Left lung (tissue), 14 donors: ENCODE data around the gene SETD4. TPM values are rescaled to one million over a fixed set of nuclear protein-coding genes. Genes with fewer than 3 reads are reported as not detected.

ENCODE experiments used
- ATAC-seq: fragments of 200-7000 bp; cut with Tn5 transposase; one replicate; pipeline ENCODE4 v1.9.1; 2020; ENCODE audit warnings: moderate library complexity
- DNase-seq, 4 donors: peaks; one replicate each; pipeline ENCODE4 v3.0.0-alpha.2; 2013 to 2020
- H3K27ac ChIP-seq, 2 donors: fragments of 200-600 bp; sonication (generic) in 1 of 2; one replicate each; pipeline versions ENCODE4 v1.5.0 to v1.8.0; 2020 to 2021
- H3K27me3 ChIP-seq, 2 donors: fragments of 200-600 bp; sonication (generic) in 1 of 2; one replicate each; pipeline versions ENCODE4 v1.5.0 to v1.8.0; 2020 to 2021
- H3K36me3 ChIP-seq, 2 donors: fragments of 200-600 bp; sonication (generic) in 1 of 2; one replicate each; pipeline versions ENCODE4 v1.5.0 to v1.8.0; 2020 to 2021
- H3K4me1 ChIP-seq, 2 donors: fragments of 200-600 bp; one replicate each; pipeline ENCODE4 v1.8.0; 2021
- H3K4me3 ChIP-seq, 2 donors: fragments of 200-600 bp; sonication (generic) in 1 of 2; one replicate each; pipeline versions ENCODE4 v1.5.0 to v1.8.0; 2020 to 2021; ENCODE audit warnings: mild to moderate bottlenecking in 1 of 2
- H3K9me3 ChIP-seq, 2 donors: fragments of 200-600 bp; sonication (generic) in 1 of 2; one replicate each; pipeline versions ENCODE4 v1.5.0 to v1.8.0; 2020 to 2021
- intact Hi-C, 2 donors: fragments of 100-400 bp; cut with DNase I; formaldehyde crosslinking; loops; one replicate each; pipeline versions ENCODE4 v1.11.2 to v1.14.2; 2022
- long read RNA-seq, 12 donors: library from polyadenylated mRNA in 2 of 12; unstranded in 2 of 12; transcript quantifications; one replicate each; pipeline ENCODE4 v2.0.0 and lab custom pipeline, GENCODE V29; 2019 to 2026
- polyA plus RNA-seq, 6 donors: library from polyadenylated mRNA; unstranded; fragments of 120-200 nt; gene quantifications; one replicate each; pipeline ENCODE4 v1.2.1, GENCODE V29; 2013; ENCODE audit not compliant: insufficient read length in 6 of 6
- total RNA-seq, 2 donors: library from RNA; stranded (reverse); fragmentation: NEBNext Ultra II Directional; extraction: Animal tissue kit (Norgen Biotek cat#: 25700); gene quantifications; one replicate each; pipeline ENCODE4 v1.2.1, GENCODE V29; 2021
- TF ChIP-seq, protein P1 (sequence below), 2 donors: fragments of 200-600 bp; sonication (generic) in 1 of 2; IDR thresholded peaks; one replicate each; pipeline versions ENCODE4 v1.5.0 to v1.8.0; 2021; ENCODE audit warnings: antibody characterized with exemption in 2 of 2
- donor health status: DM: no; HTN: yes; CAD: no.
- donor health status: DM: no; HTN: no; CAD: no.

Gene SETD4, protein sequence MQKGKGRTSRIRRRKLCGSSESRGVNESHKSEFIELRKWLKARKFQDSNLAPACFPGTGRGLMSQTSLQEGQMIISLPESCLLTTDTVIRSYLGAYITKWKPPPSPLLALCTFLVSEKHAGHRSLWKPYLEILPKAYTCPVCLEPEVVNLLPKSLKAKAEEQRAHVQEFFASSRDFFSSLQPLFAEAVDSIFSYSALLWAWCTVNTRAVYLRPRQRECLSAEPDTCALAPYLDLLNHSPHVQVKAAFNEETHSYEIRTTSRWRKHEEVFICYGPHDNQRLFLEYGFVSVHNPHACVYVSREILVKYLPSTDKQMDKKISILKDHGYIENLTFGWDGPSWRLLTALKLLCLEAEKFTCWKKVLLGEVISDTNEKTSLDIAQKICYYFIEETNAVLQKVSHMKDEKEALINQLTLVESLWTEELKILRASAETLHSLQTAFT
- 10 to 100 TPM; 16.6 to 21.3 TPM for total RNA-seq
- polyA plus RNA-seq, result 10 to 100 TPM; 30.3 to 44.7 (median 37.6) TPM
- long read RNA-seq, donor 1, partial matches to known transcripts, result 0 of 3 reads
- long read RNA-seq, donor 1, other reads (novel, unspliced or antisense), result 0 of 3 reads
- long read RNA-seq, donor 2, partial matches to known transcripts, result 0 of 1 reads
- long read RNA-seq, donor 2, other reads (novel, unspliced or antisense), result 0 of 1 reads
- long read RNA-seq, donor 3, partial matches to known transcripts, result 8 of 8 reads
- long read RNA-seq, donor 3, other reads (novel, unspliced or antisense), result 0 of 8 reads
- long read RNA-seq, donor 4, partial matches to known transcripts, result 2 of 4 reads
- long read RNA-seq, donor 4, other reads (novel, unspliced or antisense), result 2 of 4 reads
- long read RNA-seq, donor 5, partial matches to known transcripts, result 0 of 1 reads
- long read RNA-seq, donor 5, other reads (novel, unspliced or antisense), result 0 of 1 reads
- long read RNA-seq, donor 6, partial matches to known transcripts, result 5 of 6 reads
- long read RNA-seq, donor 6, other reads (novel, unspliced or antisense), result 0 of 6 reads
- long read RNA-seq, donor 7, partial matches to known transcripts, result 15 of 18 reads
- long read RNA-seq, donor 7, other reads (novel, unspliced or antisense), result 0 of 18 reads
- long read RNA-seq, donor 8, partial matches to known transcripts, result 12 of 12 reads
- long read RNA-seq, donor 8, other reads (novel, unspliced or antisense), result 0 of 12 reads
- long read RNA-seq, donor 9, result 0 reads
- long read RNA-seq, donor 10, partial matches to known transcripts, result 8 of 12 reads
- long read RNA-seq, donor 10, other reads (novel, unspliced or antisense), result 4 of 12 reads
- long read RNA-seq, donor 11, partial matches to known transcripts, result 0 of 1 reads
- long read RNA-seq, donor 11, other reads (novel, unspliced or antisense), result 0 of 1 reads
- long read RNA-seq, donor 12, partial matches to known transcripts, result 0 of 1 reads
- long read RNA-seq, donor 12, other reads (novel, unspliced or antisense), result 0 of 1 reads

DNA sequence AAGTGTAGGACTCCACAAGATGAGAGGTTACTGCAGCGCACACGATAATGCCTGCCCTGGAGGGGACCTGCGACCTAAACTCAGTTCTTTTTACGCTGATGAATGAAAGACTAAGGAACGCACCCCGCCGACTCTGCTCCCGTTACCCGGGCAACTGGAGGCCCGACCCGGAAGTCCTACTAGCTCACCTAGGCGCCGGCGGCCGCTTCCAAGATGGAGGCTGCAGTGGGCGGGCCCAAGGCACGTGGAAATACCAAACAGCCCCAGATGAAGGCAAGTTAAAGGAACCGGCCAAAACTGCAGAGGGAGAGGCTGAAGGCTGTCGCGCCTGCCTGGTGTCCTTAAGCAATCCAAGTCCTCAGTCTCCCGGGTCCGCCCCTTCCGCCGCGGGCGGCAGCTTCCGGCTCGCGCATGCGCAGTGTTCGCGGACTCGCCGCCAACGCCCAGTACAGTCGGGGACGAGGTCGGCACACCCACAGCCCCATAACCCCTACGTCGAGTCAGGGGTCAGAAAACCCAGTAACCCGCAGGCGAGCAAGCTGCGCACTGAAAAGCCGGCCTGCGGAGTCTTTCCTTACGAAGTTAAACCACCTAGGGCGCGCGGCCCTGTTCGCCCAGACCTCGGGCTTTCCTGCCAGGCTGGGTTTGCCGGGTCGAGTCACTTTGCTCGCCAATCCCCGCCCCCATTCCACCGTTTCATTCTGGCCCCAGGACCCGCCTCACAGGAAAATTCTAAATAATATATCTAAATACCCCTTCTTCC lies at the start of gene SETD4:
SETD4 (minus strand) TSS at position 368 of the 763 bp plus-strand sequence. CDS start 1,638 bp downstream, outside the sequence.
- no peaks in the 10 kb centered on the region for H3K9me3 ChIP-seq
- intact Hi-C loops, result no loop called here

DNA sequence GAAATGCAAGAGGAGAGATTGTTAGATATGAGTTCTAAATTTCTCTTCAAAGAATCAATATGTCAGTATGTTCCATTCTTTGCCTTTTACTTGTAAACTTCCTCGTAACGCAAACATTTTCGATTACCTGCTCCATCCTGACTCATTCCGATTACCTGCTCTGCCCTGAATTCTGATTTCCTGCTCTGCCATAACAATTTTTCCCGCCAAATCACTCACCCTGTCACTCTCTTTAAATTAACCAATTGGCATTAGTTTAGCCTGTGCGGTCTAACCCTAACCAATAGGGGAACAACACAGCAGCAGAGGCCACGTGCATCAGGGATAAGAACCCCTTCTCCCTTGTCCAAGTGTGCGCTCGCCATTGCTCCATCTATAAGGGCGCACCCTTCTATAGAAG lies 49.5 kb upstream of the SETD4 start:
- Histone ChIP-seq H3K27me3 (peaks cover 0 to 13% of the 10 kb centered on the region in 2 donors), H3K36me3 (no peaks in the 10 kb centered on the region), H3K27ac (no peak overlapping the region), H3K9me3 (no peaks in the 10 kb centered on the region), H3K4me3 (no peak overlapping the region), H3K4me1 (peaks cover 0 to 21% of the 10 kb centered on the region in 2 donors)
- DNase-seq, result no peak
- no peak for ATAC-seq
- TF ChIP-seq, protein P1, sequence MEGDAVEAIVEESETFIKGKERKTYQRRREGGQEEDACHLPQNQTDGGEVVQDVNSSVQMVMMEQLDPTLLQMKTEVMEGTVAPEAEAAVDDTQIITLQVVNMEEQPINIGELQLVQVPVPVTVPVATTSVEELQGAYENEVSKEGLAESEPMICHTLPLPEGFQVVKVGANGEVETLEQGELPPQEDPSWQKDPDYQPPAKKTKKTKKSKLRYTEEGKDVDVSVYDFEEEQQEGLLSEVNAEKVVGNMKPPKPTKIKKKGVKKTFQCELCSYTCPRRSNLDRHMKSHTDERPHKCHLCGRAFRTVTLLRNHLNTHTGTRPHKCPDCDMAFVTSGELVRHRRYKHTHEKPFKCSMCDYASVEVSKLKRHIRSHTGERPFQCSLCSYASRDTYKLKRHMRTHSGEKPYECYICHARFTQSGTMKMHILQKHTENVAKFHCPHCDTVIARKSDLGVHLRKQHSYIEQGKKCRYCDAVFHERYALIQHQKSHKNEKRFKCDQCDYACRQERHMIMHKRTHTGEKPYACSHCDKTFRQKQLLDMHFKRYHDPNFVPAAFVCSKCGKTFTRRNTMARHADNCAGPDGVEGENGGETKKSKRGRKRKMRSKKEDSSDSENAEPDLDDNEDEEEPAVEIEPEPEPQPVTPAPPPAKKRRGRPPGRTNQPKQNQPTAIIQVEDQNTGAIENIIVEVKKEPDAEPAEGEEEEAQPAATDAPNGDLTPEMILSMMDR (IDR thresholded peaks at IDR 0.05), result no peak
- intact Hi-C loops, result no loop called here

More for the DNA sequence above, at the start of gene SETD4:
- TF ChIP-seq, protein P1 (IDR thresholded peaks at IDR 0.05), result no peak
- peaks cover 5 to 29% of the 10 kb centered on the region in 2 donors for H3K4me1 ChIP-seq
- ATAC-seq (peak; percentile 96), DNase-seq (peak; percentile 93 to 97 (median 94))
- H3K27me3 ChIP-seq, result no peaks in the 10 kb centered on the region
- H3K27ac ChIP-seq, result peak within 1 kb of the TSS; percentile 87 to 97
- peak within 1 kb of the TSS; percentile 90 to 97 for H3K4me3 ChIP-seq
- peaks cover 8 to 30% of the 10 kb centered on the region in 2 donors for H3K36me3 ChIP-seq

DNA sequence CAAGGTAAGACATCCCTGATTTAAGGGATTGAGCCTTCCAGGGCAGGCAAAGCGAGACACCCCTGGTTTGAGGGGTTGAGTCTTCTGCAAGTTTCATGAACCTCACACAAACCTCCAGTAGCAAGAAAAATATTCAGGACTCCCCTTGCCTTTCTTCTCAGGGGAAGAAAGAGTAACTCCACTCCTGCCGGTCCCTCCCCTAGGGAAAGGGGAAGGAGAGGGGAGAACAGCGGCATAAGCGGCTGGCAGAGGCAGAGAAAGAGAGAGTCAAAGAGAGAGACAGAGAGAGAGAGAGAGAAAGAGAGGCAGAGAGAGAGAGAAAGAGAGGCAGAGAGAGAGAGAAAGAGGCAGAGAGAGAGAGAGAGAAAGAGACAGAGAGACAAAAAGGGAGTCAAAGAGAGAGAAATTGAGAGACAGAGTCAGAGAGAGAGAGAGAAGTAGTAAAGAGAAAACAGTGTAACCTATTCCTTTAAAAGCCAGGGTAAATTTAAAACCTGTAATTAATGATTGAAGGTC lies 45.1 kb upstream of the SETD4 start:
- no peak for DNase-seq
- no peak for ATAC-seq
- Histone ChIP-seq H3K36me3 (no peaks in the 10 kb centered on the region), H3K9me3 (no peaks in the 10 kb centered on the region), H3K4me1 (no peaks in the 10 kb centered on the region), H3K27ac (no peak overlapping the region), H3K27me3 (peaks cover 0 to 20% of the 10 kb centered on the region in 2 donors), H3K4me3 (no peak overlapping the region)
- TF ChIP-seq, protein P1 (IDR thresholded peaks at IDR 0.05), result no peak
- intact Hi-C loops, result no loop called here
